GM23338 (cell line): ENCODE data around the gene NT5C2.

Source experiments
- CTCF ChIP-seq, 2 experiments: fragments of 200-600 bp in 1 of 2; sonication (generic) in 1 of 2; conservative IDR thresholded peaks; 2 replicates each; pipeline versions ENCODE4 v1.5.1 to v1.6.1; 2016 to 2017; ENCODE audit warnings: antibody characterized with exemption in 2 of 2, low read depth in 2 of 2, mild to moderate bottlenecking in 2 of 2, moderate library complexity in 1 of 2
- ETS1 ChIP-seq: IDR thresholded peaks from 2 replicates; pipeline ENCODE4 v1.6.1; 2016; ENCODE audit warnings: antibody characterized with exemption
- EZH2 ChIP-seq: fragments of 200-600 bp; sonication (generic); IDR thresholded peaks from one replicate; pipeline ENCODE4 v1.8.0; 2017; ENCODE audit warnings: antibody characterized with exemption, mild to moderate bottlenecking, low read depth; ENCODE audit not compliant: unreplicated experiment
- EZH2phosphoT487 ChIP-seq: fragments of 200-600 bp; sonication (generic); IDR thresholded peaks from one replicate; pipeline ENCODE4 v1.8.1; 2018; ENCODE audit warnings: antibody characterized with exemption; ENCODE audit not compliant: unreplicated experiment
- POLR2AphosphoS5 ChIP-seq: IDR thresholded peaks from 2 replicates; pipeline ENCODE4 v1.6.1; 2016; ENCODE audit warnings: antibody characterized with exemption, low read depth
- ZNF331 ChIP-seq: fragments of 250-450 bp; sonication (Bioruptor Pico); IDR thresholded peaks from 2 replicates; pipeline ENCODE4 v1.5.0; 2020; ENCODE audit warnings: low read depth, mild to moderate bottlenecking, moderate library complexity
- TF ChIP-seq, protein P1 (sequence below): IDR thresholded peaks from one replicate; pipeline ENCODE4 v1.6.1; 2018; ENCODE audit warnings: antibody characterized with exemption; ENCODE audit not compliant: unreplicated experiment

- TF ChIP-seq EZH2 (no peak), CTCF (conservative IDR thresholded peaks at IDR 0.05; ENCODE audit: low read depth in 2 of 2) (no peak), POLR2AphosphoS5 (no peak), ETS1 (no peak), EZH2phosphoT487 (no peak), ZNF331 (CRISPR knock-in tag) (no peak)
- TF ChIP-seq, protein P1, sequence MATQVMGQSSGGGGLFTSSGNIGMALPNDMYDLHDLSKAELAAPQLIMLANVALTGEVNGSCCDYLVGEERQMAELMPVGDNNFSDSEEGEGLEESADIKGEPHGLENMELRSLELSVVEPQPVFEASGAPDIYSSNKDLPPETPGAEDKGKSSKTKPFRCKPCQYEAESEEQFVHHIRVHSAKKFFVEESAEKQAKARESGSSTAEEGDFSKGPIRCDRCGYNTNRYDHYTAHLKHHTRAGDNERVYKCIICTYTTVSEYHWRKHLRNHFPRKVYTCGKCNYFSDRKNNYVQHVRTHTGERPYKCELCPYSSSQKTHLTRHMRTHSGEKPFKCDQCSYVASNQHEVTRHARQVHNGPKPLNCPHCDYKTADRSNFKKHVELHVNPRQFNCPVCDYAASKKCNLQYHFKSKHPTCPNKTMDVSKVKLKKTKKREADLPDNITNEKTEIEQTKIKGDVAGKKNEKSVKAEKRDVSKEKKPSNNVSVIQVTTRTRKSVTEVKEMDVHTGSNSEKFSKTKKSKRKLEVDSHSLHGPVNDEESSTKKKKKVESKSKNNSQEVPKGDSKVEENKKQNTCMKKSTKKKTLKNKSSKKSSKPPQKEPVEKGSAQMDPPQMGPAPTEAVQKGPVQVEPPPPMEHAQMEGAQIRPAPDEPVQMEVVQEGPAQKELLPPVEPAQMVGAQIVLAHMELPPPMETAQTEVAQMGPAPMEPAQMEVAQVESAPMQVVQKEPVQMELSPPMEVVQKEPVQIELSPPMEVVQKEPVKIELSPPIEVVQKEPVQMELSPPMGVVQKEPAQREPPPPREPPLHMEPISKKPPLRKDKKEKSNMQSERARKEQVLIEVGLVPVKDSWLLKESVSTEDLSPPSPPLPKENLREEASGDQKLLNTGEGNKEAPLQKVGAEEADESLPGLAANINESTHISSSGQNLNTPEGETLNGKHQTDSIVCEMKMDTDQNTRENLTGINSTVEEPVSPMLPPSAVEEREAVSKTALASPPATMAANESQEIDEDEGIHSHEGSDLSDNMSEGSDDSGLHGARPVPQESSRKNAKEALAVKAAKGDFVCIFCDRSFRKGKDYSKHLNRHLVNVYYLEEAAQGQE: no peak
Measured at GRCh38 chr10:103232131-103232673, 39.1 kb upstream of the NT5C2 start.
